Esophagus muscularis mucosa (tissue), 4 donors: ENCODE measurements around the gene TMPRSS4. TPM values are rescaled to one million over a fixed set of nuclear protein-coding genes. Genes with fewer than 3 reads are reported as not detected.

Experiments used
- DNase-seq: peaks from one replicate; pipeline ENCODE4 v3.0.0-alpha.2; 2017; ENCODE audit errors: extremely low spot score
- H3K27ac ChIP-seq, 4 donors: fragments of 200-600 bp; sonication (generic); replicated peaks in 1 of 4; 1 replicate in 3 of 4; 2 replicates in 1 of 4; pipeline ENCODE4 v1.5.1; 2016 to 2019; ENCODE audit warnings: mild to moderate bottlenecking in 1 of 4
- H3K27me3 ChIP-seq, 4 donors: fragments of 200-600 bp; sonication (generic); one replicate each; pipeline versions ENCODE4 v1.5.1 to v1.6.0; 2016 to 2019
- H3K36me3 ChIP-seq, 4 donors: fragments of 200-600 bp; sonication (generic); one replicate each; pipeline ENCODE4 v1.5.1; 2016 to 2019
- H3K4me1 ChIP-seq, 4 donors: fragments of 200-600 bp; sonication (generic); one replicate each; pipeline ENCODE4 v1.5.1; 2016 to 2019
- H3K4me3 ChIP-seq, 4 donors: fragments of 200-600 bp; sonication (generic); 1 replicate in 2 of 4; 2 replicates in 2 of 4; pipeline ENCODE4 v1.5.1; 2016 to 2019; ENCODE audit warnings: mild to moderate bottlenecking in 4 of 4, moderate library complexity in 1 of 4
- H3K9me3 ChIP-seq, 4 donors: fragments of 200-600 bp; sonication (generic); 1 replicate in 3 of 4; 2 replicates in 1 of 4; pipeline ENCODE4 v1.5.1; 2016 to 2019
- EP300 ChIP-seq: sonication (generic); formaldehyde crosslinking; IDR thresholded peaks from one replicate; pipeline ENCODE4 v1.6.1; 2017; ENCODE audit warnings: antibody characterized with exemption
- POLR2A ChIP-seq: fragments of 450-650 bp; IDR thresholded peaks from one replicate; pipeline ENCODE4 v1.6.1; 2017; ENCODE audit warnings: antibody characterized with exemption, moderate library complexity, mild to moderate bottlenecking, low read depth
- POLR2AphosphoS5 ChIP-seq, 2 donors: sonication (generic); formaldehyde crosslinking; IDR thresholded peaks; one replicate each; pipeline ENCODE4 v1.6.1; 2017; ENCODE audit warnings: antibody characterized with exemption in 2 of 2
- WGBS: methylation state at CpG from one replicate; pipeline ENCODE4 v1.1.5; 2018; 5-methylcytosine and 5-hydroxymethylcytosine counted together
- intact Hi-C: fragments of 100-400 bp; cut with DNase I; formaldehyde crosslinking; loops from one replicate; pipeline ENCODE4 v1.15.1; 2023
- total RNA-seq, 4 donors: library from RNA; depleted of rRNA; stranded (reverse); fragments of >200 nt; gene quantifications; one replicate each; pipeline versions ENCODE4 v1.1.0 to v1.2.1, GENCODE V29; 2016
- TF ChIP-seq, protein P1 (sequence below), 3 experiments: fragments of 200-600 bp in 2 of 3; fragments of 450-650 bp in 1 of 3; sonication (generic) in 2 of 3; IDR thresholded peaks; one replicate each; pipeline ENCODE4 v1.5.1; 2017 to 2019; ENCODE audit warnings: antibody characterized with exemption in 3 of 3, mild to moderate bottlenecking in 2 of 3, moderate library complexity in 1 of 3

The TMPRSS4 gene
- total RNA-seq, 4 donors from 2014 or later, result 0.17 to 0.33 (median 0.26) TPM; not detected in 1

DNA sequence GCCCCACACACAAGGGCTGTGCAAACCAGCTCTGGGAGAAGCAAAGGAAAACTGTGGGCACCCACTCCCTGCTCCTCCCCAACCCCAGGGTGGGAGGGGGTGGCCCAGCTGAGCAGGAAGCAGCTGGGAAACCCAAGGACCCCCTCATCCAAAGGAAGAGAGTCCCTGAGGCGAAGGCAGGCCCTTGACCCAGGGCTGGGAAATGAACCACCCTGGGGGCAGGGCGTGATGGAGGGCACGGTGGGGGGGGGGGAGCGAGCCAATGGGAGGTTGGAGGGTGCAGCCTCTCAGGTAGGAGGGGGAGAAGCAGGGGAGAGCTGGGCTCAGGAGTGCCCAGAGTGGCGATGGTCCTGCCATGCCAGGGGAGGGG is 58.9 kb downstream of the TMPRSS4 start:
- intact Hi-C loops, result no loop called here
- H3K27me3 ChIP-seq, result peaks cover 0 to 53% (median 0%) of the 10 kb centered on the region in 4 donors
- H3K4me3 ChIP-seq, result no peak overlapping the region
- H3K27ac ChIP-seq, result no peak overlapping the region
- TF ChIP-seq POLR2AphosphoS5 (IDR thresholded peaks at IDR 0.05) (no peak), EP300 (no peak), POLR2A (no peak)
- TF ChIP-seq, protein P1, sequence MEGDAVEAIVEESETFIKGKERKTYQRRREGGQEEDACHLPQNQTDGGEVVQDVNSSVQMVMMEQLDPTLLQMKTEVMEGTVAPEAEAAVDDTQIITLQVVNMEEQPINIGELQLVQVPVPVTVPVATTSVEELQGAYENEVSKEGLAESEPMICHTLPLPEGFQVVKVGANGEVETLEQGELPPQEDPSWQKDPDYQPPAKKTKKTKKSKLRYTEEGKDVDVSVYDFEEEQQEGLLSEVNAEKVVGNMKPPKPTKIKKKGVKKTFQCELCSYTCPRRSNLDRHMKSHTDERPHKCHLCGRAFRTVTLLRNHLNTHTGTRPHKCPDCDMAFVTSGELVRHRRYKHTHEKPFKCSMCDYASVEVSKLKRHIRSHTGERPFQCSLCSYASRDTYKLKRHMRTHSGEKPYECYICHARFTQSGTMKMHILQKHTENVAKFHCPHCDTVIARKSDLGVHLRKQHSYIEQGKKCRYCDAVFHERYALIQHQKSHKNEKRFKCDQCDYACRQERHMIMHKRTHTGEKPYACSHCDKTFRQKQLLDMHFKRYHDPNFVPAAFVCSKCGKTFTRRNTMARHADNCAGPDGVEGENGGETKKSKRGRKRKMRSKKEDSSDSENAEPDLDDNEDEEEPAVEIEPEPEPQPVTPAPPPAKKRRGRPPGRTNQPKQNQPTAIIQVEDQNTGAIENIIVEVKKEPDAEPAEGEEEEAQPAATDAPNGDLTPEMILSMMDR (IDR thresholded peaks at IDR 0.05), result no peak
- DNase-seq, result no peak
- H3K36me3 ChIP-seq, result peaks cover 0 to 6% (median 0%) of the 10 kb centered on the region in 4 donors
- WGBS, result 71% methylated on average over 3 of the region's 5 CpGs
- H3K9me3 ChIP-seq, result no peaks in the 10 kb centered on the region
- H3K4me1 ChIP-seq, result no peaks in the 10 kb centered on the region

DNA sequence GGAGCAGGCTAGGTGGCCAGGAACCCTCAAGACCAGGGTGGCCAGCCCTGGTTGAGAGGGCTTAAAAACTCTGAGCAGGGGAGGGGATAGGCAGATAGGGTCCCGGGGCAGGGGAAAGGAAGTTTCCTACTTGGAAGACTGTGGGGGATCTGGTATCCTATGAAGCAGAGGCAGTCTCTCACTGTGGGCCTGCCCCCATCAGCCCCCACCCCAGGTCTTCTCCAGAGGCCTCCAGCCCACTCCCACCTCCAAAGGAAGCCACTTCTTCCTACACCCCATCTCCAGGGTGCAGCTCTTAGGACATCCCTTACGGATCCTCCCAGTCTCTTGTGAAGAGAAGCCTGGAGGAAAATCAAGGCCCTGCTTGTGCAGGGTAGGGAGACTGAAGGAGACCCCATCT is 59.5 kb downstream of the TMPRSS4 start:
- DNase-seq, result no peak
- Histone ChIP-seq H3K36me3 (peaks cover 0 to 6% (median 0%) of the 10 kb centered on the region in 4 donors), H3K27ac (no peak overlapping the region), H3K4me1 (no peaks in the 10 kb centered on the region), H3K27me3 (peaks cover 0 to 59% (median 0%) of the 10 kb centered on the region in 4 donors), H3K4me3 (no peak overlapping the region), H3K9me3 (no peaks in the 10 kb centered on the region)
- TF ChIP-seq, protein P1 (IDR thresholded peaks at IDR 0.05), result no peak
- TF ChIP-seq EP300, result no peak
- TF ChIP-seq POLR2A, result no peak
- no peak for TF ChIP-seq POLR2AphosphoS5 (IDR thresholded peaks at IDR 0.05)
- intact Hi-C loops, result no loop called here
- 94% methylated on average over 2 of the region's 2 CpGs for WGBS

DNA sequence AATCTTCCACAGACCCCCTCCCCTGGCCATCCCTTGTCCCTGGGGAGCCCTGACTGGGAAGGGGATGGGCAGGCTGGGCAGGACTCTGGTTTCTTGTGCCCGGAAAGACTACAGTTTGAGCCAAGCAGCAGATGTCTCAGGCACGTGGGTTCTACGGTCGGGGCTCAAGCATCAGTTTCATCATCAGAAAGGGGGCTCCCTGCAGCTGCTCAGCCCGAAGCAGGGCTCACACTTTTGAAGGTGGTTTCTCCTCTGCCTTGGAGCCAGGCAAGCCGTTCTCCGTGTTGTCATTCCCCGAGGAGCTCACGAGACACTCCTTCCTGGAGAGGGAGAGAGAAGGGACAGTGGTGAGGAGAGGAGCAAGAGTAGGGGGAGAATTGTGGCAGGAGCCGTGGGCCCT is 59.9 kb downstream of the TMPRSS4 start:
- no peak overlapping the region for H3K4me3 ChIP-seq
- no peak for DNase-seq
- peaks cover 0 to 6% (median 0%) of the 10 kb centered on the region in 4 donors for H3K36me3 ChIP-seq
- TF ChIP-seq, protein P1 (IDR thresholded peaks at IDR 0.05), result no peak
- TF ChIP-seq POLR2A, result no peak
- no peak for TF ChIP-seq EP300
- no peak for TF ChIP-seq POLR2AphosphoS5 (IDR thresholded peaks at IDR 0.05)
- no peaks in the 10 kb centered on the region for H3K4me1 ChIP-seq
- H3K9me3 ChIP-seq, result no peaks in the 10 kb centered on the region
- H3K27ac ChIP-seq, result no peak overlapping the region
- H3K27me3 ChIP-seq, result peaks cover 0 to 63% (median 0%) of the 10 kb centered on the region in 4 donors
- WGBS, result 77% methylated on average over 6 of the region's 10 CpGs
- intact Hi-C loops, result no loop called here

DNA sequence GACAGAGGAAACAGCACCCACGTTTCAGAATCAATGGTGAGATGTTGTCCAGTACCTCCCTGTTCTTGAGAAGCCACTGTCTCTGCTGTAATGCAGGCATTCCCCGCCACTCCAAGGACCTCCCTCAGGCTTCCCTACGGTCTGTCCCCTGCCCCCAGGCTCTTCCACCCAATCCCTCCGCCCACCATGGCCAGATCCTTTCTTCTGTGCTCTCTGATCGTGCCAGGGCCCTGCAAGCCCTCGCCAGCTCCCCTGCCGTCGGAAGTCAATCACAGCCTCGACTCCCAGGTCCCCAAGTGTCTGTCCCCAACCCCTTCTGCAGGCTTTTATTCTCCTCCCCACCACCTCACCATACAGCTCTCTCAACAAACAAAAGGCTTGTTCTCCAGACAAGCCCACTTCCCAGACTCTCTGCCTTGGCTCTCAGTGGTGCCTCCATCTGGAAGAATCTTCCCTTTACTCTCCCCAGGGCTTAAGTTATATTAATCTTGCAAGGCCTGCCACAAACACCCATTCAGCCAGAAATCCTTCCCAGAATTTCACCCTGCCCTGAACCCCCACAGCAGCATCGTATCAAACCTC is 62.1 kb downstream of the TMPRSS4 start:
- Histone ChIP-seq H3K27me3 (peaks cover 0 to 70% (median 2%) of the 10 kb centered on the region in 4 donors), H3K9me3 (no peaks in the 10 kb centered on the region), H3K36me3 (peaks cover 0 to 6% (median 0%) of the 10 kb centered on the region in 4 donors), H3K4me1 (no peaks in the 10 kb centered on the region), H3K4me3 (no peak overlapping the region), H3K27ac (no peak overlapping the region)
- DNase-seq, result no peak
- intact Hi-C loops, result no loop called here
- 48% methylated on average over 9 of the region's 10 CpGs for WGBS
- TF ChIP-seq POLR2A, result no peak
- TF ChIP-seq, protein P1 (IDR thresholded peaks at IDR 0.05), result no peak
- no peak for TF ChIP-seq EP300
- no peak for TF ChIP-seq POLR2AphosphoS5 (IDR thresholded peaks at IDR 0.05)

DNA sequence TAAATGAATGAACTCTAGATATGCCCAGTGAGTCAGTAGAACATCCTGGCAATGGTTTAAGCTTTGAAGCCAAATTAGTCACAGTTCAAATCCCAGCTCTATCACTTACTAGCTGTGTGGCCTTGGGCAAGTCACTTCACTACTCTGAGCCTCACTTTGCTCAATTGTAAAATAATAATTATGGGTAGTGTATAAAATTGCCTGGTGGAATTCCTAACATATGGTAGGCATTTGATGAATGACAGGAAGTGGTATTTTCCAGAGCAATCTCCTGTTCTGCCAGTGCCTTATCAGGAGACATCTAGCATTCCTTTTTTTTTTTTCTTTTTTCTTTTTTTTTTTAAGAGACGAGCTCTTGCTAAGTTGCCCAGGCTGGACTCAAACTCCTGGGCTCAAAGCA is 62.7 kb downstream of the TMPRSS4 start:
- H3K36me3 ChIP-seq, result peaks cover 0 to 6% (median 0%) of the 10 kb centered on the region in 4 donors
- H3K27ac ChIP-seq, result no peak overlapping the region
- peaks cover 0 to 69% (median 2%) of the 10 kb centered on the region in 4 donors for H3K27me3 ChIP-seq
- H3K4me1 ChIP-seq, result no peaks in the 10 kb centered on the region
- TF ChIP-seq, protein P1 (IDR thresholded peaks at IDR 0.05), result no peak
- TF ChIP-seq EP300 (no peak), POLR2A (no peak), POLR2AphosphoS5 (IDR thresholded peaks at IDR 0.05) (no peak)
- H3K4me3 ChIP-seq, result no peak overlapping the region
- intact Hi-C loops, result no loop called here
- H3K9me3 ChIP-seq, result no peaks in the 10 kb centered on the region
- DNase-seq, result no peak
- WGBS, result 32% methylated on average over 1 of the region's 1 CpG
